Measurements from ENCODE around the gene RABGAP1L.

The RABGAP1L gene

DNA sequence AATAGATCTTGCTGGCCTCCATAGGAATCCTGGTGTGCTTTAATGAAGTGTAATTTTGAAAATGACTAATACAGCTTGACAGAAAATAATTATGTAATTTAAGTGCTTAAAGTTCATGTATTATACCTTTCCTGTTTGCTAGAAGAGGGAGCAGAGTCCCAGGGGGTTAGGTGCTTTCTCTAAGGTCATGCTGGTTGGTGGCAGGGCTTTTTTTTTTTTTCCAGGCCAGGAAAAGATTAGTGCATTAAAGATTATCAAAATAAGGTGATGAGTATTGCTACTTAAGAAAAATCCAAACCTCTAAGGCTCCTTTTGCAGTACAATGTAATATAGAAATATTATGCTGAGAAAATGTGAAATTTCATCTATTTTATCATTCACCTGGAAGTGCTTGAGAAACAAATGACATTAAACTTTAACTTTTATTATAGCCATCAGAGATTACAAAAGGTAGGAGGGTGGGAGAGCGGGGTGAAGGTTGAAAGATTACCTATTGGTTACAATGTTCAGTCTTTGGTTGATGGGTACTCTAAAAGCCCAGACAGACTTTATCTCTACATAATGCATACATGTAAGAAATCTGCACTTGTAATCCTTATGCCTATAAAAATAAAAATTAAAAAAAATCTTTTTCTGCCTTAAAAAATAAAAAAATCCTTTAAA, 110.8 kb downstream of the RABGAP1L start:
- no peak overlapping the region for H3K4me3 ChIP-seq (replicated peaks; ENCODE audit: low read depth, low read length)
- no peaks in the 10 kb centered on the region for H3K36me3 ChIP-seq (ENCODE audit: control insufficient read depth, insufficient read depth, low read length)
- H3K27me3 ChIP-seq (replicated peaks; ENCODE audit: control insufficient read depth, insufficient read depth, low read length): no peaks in the 10 kb centered on the region
- DNase-seq (ENCODE audit: extremely low read depth, insufficient read length): no peak
- TF ChIP-seq, protein P1, sequence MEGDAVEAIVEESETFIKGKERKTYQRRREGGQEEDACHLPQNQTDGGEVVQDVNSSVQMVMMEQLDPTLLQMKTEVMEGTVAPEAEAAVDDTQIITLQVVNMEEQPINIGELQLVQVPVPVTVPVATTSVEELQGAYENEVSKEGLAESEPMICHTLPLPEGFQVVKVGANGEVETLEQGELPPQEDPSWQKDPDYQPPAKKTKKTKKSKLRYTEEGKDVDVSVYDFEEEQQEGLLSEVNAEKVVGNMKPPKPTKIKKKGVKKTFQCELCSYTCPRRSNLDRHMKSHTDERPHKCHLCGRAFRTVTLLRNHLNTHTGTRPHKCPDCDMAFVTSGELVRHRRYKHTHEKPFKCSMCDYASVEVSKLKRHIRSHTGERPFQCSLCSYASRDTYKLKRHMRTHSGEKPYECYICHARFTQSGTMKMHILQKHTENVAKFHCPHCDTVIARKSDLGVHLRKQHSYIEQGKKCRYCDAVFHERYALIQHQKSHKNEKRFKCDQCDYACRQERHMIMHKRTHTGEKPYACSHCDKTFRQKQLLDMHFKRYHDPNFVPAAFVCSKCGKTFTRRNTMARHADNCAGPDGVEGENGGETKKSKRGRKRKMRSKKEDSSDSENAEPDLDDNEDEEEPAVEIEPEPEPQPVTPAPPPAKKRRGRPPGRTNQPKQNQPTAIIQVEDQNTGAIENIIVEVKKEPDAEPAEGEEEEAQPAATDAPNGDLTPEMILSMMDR (IDR thresholded peaks at IDR 0.05; ENCODE audit: insufficient read depth, low read length, poor library complexity, severe bottlenecking): no peak

DNA sequence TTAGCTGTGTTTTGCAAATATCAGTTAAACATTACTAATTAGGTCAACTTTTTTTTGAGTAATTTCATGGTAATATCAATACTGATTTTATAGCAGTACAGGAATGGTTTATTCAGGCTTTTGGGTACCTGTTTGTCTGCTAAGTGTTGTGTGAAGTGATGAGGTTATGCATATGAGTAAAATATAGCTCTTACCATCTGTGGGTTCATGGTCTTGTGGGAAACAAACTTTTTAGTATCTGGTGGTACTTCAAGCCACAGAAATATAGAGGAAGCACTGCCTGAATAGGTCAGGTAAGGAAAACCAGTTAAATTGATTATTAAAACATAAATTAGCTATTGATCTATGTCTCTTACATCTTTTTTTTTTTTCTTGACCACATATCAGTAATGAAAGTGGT, 113.9 kb downstream of the RABGAP1L start:
- no peaks in the 10 kb centered on the region; the same call in 1 of the 2 replicates for H3K36me3 ChIP-seq (ENCODE audit: control insufficient read depth, insufficient read depth, low read length)

DNA sequence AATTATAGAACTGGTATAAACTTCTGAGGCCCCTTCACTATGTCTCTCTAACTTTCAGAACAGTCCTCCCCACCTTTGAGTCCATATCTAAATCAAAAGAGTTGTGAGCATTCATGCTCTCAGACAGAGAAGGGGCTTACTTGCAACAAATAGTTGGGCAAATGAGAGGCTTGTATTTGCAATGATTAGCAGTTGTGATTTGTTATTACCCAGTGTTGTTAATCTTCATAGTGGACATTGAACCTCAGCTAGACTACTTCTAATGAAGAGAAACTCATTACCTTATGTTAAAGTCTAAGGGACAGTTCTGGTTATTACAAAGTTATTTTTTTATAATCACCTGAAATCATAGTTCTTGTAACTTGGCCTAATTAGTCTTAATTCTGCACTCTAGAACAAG, 114.5 kb downstream of the RABGAP1L start:
- no peak overlapping the region for H3K4me3 ChIP-seq (replicated peaks; ENCODE audit: low read depth, low read length)
- no peaks in the 10 kb centered on the region; the same call in 1 of the 2 replicates for H3K36me3 ChIP-seq (ENCODE audit: control insufficient read depth, insufficient read depth, low read length)
- no peak for DNase-seq (ENCODE audit: extremely low read depth, insufficient read length)
- no peaks in the 10 kb centered on the region for H3K27me3 ChIP-seq (replicated peaks; ENCODE audit: control insufficient read depth, insufficient read depth, low read length)
- TF ChIP-seq, protein P1 (IDR thresholded peaks at IDR 0.05; ENCODE audit: insufficient read depth, low read length, poor library complexity, severe bottlenecking): no peak

More for the DNA sequence above, 113.9 kb downstream of the RABGAP1L start:
- no peaks in the 10 kb centered on the region for H3K27me3 ChIP-seq (replicated peaks; ENCODE audit: control insufficient read depth, insufficient read depth, low read length)
- no peak for DNase-seq (ENCODE audit: extremely low read depth, insufficient read length)
- no peak overlapping the region for H3K4me3 ChIP-seq (replicated peaks; ENCODE audit: low read depth, low read length)
- TF ChIP-seq, protein P1 (IDR thresholded peaks at IDR 0.05; ENCODE audit: insufficient read depth, low read length, poor library complexity, severe bottlenecking): no peak

DNA sequence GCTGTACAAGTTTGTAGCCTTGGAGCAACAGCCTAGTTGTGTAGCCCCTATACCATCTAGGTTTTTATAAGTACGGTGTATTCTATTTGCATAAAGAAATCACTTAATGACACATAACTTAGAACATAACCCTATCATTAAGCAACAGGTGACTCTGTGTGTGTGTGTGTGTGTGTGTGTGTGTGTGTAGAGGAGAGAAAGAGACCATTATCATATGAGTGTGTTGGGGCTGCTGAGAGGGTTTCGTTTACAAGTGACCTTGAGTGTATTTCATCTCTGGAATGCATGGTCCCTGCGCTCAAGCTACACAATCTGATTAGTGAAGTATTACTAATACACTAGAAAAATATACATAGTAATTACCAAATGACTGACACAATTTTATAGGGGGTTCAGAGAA, 115.1 kb downstream of the RABGAP1L start:
- peak; percentile 13 for DNase-seq (ENCODE audit: extremely low read depth, insufficient read length)
- no peak overlapping the region for H3K4me3 ChIP-seq (replicated peaks; ENCODE audit: low read depth, low read length)
- TF ChIP-seq, protein P1 (IDR thresholded peaks at IDR 0.05; ENCODE audit: insufficient read depth, low read length, poor library complexity, severe bottlenecking): no peak
- H3K36me3 ChIP-seq (ENCODE audit: control insufficient read depth, insufficient read depth, low read length): no peaks in the 10 kb centered on the region; the same call in 1 of the 2 replicates
- no peaks in the 10 kb centered on the region for H3K27me3 ChIP-seq (replicated peaks; ENCODE audit: control insufficient read depth, insufficient read depth, low read length)

DNA sequence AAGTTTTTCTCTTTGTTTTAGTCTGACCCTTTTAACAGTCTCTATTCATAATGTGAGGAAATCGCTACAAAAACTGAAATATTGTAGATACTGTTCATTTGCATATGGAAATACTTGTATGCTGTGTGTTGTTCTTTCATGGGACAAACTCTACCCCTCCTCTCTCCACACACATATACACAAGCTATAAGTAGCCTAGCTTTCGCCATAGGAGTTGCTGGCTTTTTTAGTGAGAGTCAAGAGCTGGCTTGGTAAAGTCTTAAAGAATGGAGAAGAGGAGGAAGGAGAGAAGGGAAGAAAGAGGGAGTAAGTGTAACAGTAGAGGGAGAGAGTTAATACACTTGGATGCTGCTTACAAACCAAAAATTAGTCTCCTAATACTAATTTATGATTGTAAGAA, 115.6 kb downstream of the RABGAP1L start:
- Histone ChIP-seq H3K36me3 (ENCODE audit: control insufficient read depth, insufficient read depth, low read length) (no peaks in the 10 kb centered on the region; the same call in 1 of the 2 replicates), H3K4me3 (replicated peaks; ENCODE audit: low read depth, low read length) (no peak overlapping the region), H3K27me3 (replicated peaks; ENCODE audit: control insufficient read depth, insufficient read depth, low read length) (no peaks in the 10 kb centered on the region)
- DNase-seq (ENCODE audit: extremely low read depth, insufficient read length): no peak
- TF ChIP-seq, protein P1 (IDR thresholded peaks at IDR 0.05; ENCODE audit: insufficient read depth, low read length, poor library complexity, severe bottlenecking): no peak

All from GM06990 (cell line).